Loucy (cell line): ENCODE data around the gene RAB7B.

Experiments
- EZH2phosphoT487 ChIP-seq: fragments of 200-600 bp; IDR thresholded peaks from 2 replicates; pipeline ENCODE4 v1.6.1; 2018; ENCODE audit warnings: antibody characterized with exemption, mild to moderate bottlenecking, moderate library complexity, borderline replicate concordance
- TF ChIP-seq, protein P1 (sequence below): fragments of 200-600 bp; sonication (generic); conservative IDR thresholded peaks from 2 replicates; pipeline ENCODE4 v1.5.1; 2014; ENCODE audit warnings: mild to moderate bottlenecking, antibody characterized with exemption, low read length

DNA sequence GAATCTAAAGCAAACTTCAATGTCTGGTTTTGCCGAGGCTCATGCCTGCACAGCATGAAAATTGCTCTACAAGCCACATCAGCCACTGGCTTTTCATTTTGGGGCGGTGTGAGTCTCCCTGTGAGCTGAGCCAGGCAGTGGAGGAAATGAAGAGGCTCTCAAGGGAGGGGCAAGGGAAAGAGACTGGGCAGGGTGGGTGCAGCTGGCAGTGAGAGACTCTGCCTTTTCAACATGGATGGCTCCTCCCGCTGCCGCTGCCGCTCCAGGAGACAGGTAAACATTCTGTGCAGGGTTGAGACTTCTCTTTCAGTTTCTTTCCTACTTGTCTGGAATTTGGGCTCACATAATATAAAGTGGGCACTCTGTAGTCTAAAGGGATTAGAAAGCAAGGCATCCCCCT, 31.8 kb upstream of the RAB7B start:
- no peak for TF ChIP-seq EZH2phosphoT487
- TF ChIP-seq, protein P1, sequence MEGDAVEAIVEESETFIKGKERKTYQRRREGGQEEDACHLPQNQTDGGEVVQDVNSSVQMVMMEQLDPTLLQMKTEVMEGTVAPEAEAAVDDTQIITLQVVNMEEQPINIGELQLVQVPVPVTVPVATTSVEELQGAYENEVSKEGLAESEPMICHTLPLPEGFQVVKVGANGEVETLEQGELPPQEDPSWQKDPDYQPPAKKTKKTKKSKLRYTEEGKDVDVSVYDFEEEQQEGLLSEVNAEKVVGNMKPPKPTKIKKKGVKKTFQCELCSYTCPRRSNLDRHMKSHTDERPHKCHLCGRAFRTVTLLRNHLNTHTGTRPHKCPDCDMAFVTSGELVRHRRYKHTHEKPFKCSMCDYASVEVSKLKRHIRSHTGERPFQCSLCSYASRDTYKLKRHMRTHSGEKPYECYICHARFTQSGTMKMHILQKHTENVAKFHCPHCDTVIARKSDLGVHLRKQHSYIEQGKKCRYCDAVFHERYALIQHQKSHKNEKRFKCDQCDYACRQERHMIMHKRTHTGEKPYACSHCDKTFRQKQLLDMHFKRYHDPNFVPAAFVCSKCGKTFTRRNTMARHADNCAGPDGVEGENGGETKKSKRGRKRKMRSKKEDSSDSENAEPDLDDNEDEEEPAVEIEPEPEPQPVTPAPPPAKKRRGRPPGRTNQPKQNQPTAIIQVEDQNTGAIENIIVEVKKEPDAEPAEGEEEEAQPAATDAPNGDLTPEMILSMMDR: no peak
